ENCODE measurements around the gene TAOK2. TPM values are rescaled to one million over a fixed set of nuclear protein-coding genes. Genes with fewer than 3 reads are reported as not detected.

The TAOK2 gene
- polyA plus RNA-seq, 3 donors: 1.1 to 19.2 (median 2.3) TPM

DNA sequence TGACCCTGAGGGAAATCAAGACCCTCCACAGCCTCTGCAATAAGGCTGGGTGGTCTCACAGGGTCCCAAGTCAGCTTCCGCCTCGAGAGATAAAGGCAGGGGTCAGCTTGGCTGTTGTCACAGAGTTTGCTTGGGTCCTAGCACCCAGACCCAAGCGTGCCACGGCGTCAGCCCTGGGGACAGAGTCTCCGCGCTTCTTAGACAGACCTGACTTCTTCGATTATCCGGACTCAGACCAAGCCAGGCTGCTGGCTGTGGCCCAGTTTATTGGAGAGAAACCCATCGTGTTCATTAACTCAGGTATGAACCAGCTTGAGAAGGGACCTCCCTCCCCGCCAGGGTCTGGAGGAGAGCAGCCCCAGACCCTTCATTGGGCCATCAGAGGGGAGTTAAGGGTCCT, 49.9 kb downstream of the TAOK2 start:
- H3K4me3 Mint-ChIP-seq: no peak overlapping the region

DNA sequence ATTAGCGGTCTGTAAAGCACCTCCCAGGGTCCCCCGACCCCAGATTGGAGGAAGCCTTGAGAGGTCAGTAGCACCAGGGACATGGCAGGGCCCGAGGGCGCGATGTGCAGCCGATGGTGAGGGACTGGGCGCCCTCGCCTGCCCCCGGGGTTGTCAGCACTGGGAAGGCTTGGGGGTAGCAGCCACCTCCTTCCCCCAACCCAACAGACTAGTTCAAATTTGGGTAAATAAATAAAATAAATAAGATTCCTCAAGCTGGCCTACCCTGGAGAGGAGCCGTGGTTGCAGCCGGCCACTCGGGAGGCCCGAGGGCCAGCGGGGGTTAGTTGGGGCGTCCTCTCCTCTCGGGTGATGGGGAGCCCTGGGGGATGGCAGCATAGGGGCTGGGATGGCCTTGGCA, 50.8 kb downstream of the TAOK2 start:
- H3K27ac ChIP-seq (ENCODE audit: low read depth in 1 of 2, low read length in 2 of 2): no peak overlapping the region
- Mint-ChIP-seq H3K27ac (no peak overlapping the region), H3K4me1 (peaks cover 14% of the 10 kb centered on the region), H3K4me3 (no peak overlapping the region), H3K27me3 (ENCODE audit: low read depth in 3 of 3) (peaks cover 27 to 39% (median 34%) of the 10 kb centered on the region in 3 donors), H3K9me3 (peaks cover 0 to 5% (median 1%) of the 10 kb centered on the region in 7 donors), H3K36me3 (no peaks in the 10 kb centered on the region)
- no peaks in the 10 kb centered on the region for H3K9me3 ChIP-seq (replicated peaks in 1 of 2; ENCODE audit: control insufficient read depth in 1 of 2, insufficient read depth in 1 of 2, low read length in 2 of 2)
- no peak for DNase-seq
- no peaks in the 10 kb centered on the region for H3K36me3 ChIP-seq (replicated peaks in 1 of 2; ENCODE audit: control insufficient read depth in 1 of 2, insufficient read depth in 2 of 2, low read length in 2 of 2)
- no peak overlapping the region for H2AFZ ChIP-seq (ENCODE audit: insufficient read depth, low read depth, low read length, poor library complexity, severe bottlenecking)
- H3K27me3 ChIP-seq (ENCODE audit: control insufficient read depth in 2 of 2, insufficient read depth in 2 of 2, low read length in 2 of 2): peaks cover 7 to 27% of the 10 kb centered on the region in 2 donors
- intact Hi-C loops (cut with micrococcal nuclease): loop anchor here in 1 of 2 donors (10.0 kb wide), 2 partner anchors 80 to 330 kb away; no protein-coding TSS in a partner anchor
- no peaks in the 10 kb centered on the region for H4K20me1 ChIP-seq (ENCODE audit: insufficient read depth, low read length)
- H3K4me3 ChIP-seq (replicated peaks in 1 of 3; ENCODE audit: low read depth in 2 of 3, low read length in 3 of 3): no peak overlapping the region
- peaks cover 11 to 15% of the 10 kb centered on the region in 2 donors for H3K4me1 ChIP-seq (ENCODE audit: control insufficient read depth in 1 of 2, insufficient read depth in 2 of 2, low read length in 2 of 2)
- TF ChIP-seq CTCF (IDR thresholded peaks at IDR 0.05): no peak
- no peak overlapping the region for H3K9ac ChIP-seq (ENCODE audit: insufficient read depth, low read length, poor library complexity, severe bottlenecking)
- no peaks in the 10 kb centered on the region for H3K79me2 ChIP-seq (ENCODE audit: insufficient read depth, low read length)
- WGBS (ENCODE audit: insufficient coverage): 99% methylated on average over 9 of the region's 16 CpGs
- H3K4me2 ChIP-seq (replicated peaks; ENCODE audit: extremely low read depth, low read length, poor library complexity, severe bottlenecking): no peak overlapping the region

More for the DNA sequence above, 49.9 kb downstream of the TAOK2 start:
- Histone ChIP-seq H3K36me3 (replicated peaks in 1 of 2; ENCODE audit: control insufficient read depth in 1 of 2, insufficient read depth in 2 of 2, low read length in 2 of 2) (no peaks in the 10 kb centered on the region), H4K20me1 (ENCODE audit: insufficient read depth, low read length) (no peaks in the 10 kb centered on the region), H3K4me1 (ENCODE audit: control insufficient read depth in 1 of 2, insufficient read depth in 2 of 2, low read length in 2 of 2) (peaks cover 11 to 15% of the 10 kb centered on the region in 2 donors), H3K4me3 (replicated peaks in 1 of 3; ENCODE audit: low read depth in 2 of 3, low read length in 3 of 3) (no peak overlapping the region), H3K79me2 (ENCODE audit: insufficient read depth, low read length) (no peaks in the 10 kb centered on the region), H3K4me2 (replicated peaks; ENCODE audit: extremely low read depth, low read length, poor library complexity, severe bottlenecking) (no peak overlapping the region), H3K27ac (ENCODE audit: low read depth in 1 of 2, low read length in 2 of 2) (no peak overlapping the region), H2AFZ (ENCODE audit: insufficient read depth, low read depth, low read length, poor library complexity, severe bottlenecking) (no peak overlapping the region), H3K9me3 (replicated peaks in 1 of 2; ENCODE audit: control insufficient read depth in 1 of 2, insufficient read depth in 1 of 2, low read length in 2 of 2) (no peaks in the 10 kb centered on the region), H3K9ac (ENCODE audit: insufficient read depth, low read length, poor library complexity, severe bottlenecking) (no peak overlapping the region), H3K27me3 (ENCODE audit: control insufficient read depth in 2 of 2, insufficient read depth in 2 of 2, low read length in 2 of 2) (peaks cover 0 to 18% of the 10 kb centered on the region in 2 donors)
- WGBS (ENCODE audit: insufficient coverage): 88% methylated on average over 7 of the region's 11 CpGs
- Mint-ChIP-seq H3K36me3 (no peaks in the 10 kb centered on the region), H3K27ac (no peak overlapping the region), H3K4me1 (peaks cover 14% of the 10 kb centered on the region), H3K9me3 (peaks cover 0 to 5% (median 1%) of the 10 kb centered on the region in 7 donors), H3K27me3 (ENCODE audit: low read depth in 3 of 3) (peaks cover 20 to 31% (median 26%) of the 10 kb centered on the region in 3 donors)
- intact Hi-C loops (cut with micrococcal nuclease): loop anchor here in 1 of 2 donors (10.0 kb wide), 2 partner anchors 79 to 329 kb away; no protein-coding TSS in a partner anchor
- no peak for TF ChIP-seq CTCF (IDR thresholded peaks at IDR 0.05)
- DNase-seq: no peak
